Hepatocyte (in vitro differentiated cells): ENCODE results near the gene WBP11.

Experiments used
- CTCF ChIP-seq: fragments of 200-600 bp; sonication (generic); IDR thresholded peaks from 2 replicates; pipeline ENCODE4 v1.5.1; 2016; ENCODE audit warnings: antibody characterized with exemption, mild to moderate bottlenecking; ENCODE audit not compliant: poor library complexity
- EZH2 ChIP-seq: fragments of 200-600 bp; sonication (generic); IDR thresholded peaks from 2 replicates; pipeline ENCODE4 v1.6.1; 2016; ENCODE audit warnings: antibody characterized with exemption, mild to moderate bottlenecking, borderline replicate concordance

- TF ChIP-seq CTCF, result peak; percentile 43
- no peak for TF ChIP-seq EZH2
Measured at GRCh38 chr12:14756334-14757143, 46.7 kb downstream of the WBP11 start.
